Measurements from ENCODE around the gene GRID1.
"Not testable (repeated sequence)": the region's sequence is repeated elsewhere in the genome, so short reads cannot be mapped to it uniquely, and the experiment has no call there.

GRID1 gene

GRCh38 chr10:86055928-86056327 is 310.7 kb downstream of the GRID1 start:
- DNase-seq: no peak

GRCh38 chr10:86053675-86054074 is 312.9 kb downstream of the GRID1 start:
- no peak for DNase-seq

- no peak for DNase-seq
Observed at GRCh38 chr10:86051586-86051985, 315.0 kb downstream of the GRID1 start.

- DNase-seq: no peak
Observed at GRCh38 chr10:86049442-86049841, 317.2 kb downstream of the GRID1 start.

- no peak for DNase-seq
Observed at GRCh38 chr10:86048973-86049372, 317.6 kb downstream of the GRID1 start.

- no peak for DNase-seq
Observed at GRCh38 chr10:86048571-86048970, 318.0 kb downstream of the GRID1 start.

- DNase-seq: no peak
Observed at GRCh38 chr10:86047588-86047987, 319.0 kb downstream of the GRID1 start.

GRCh38 chr10:86046845-86047460 is 319.6 kb downstream of the GRID1 start:
- no peak for DNase-seq

- DNase-seq: no peak
Observed at GRCh38 chr10:86045896-86046295, 320.7 kb downstream of the GRID1 start.

GRCh38 chr10:86044029-86044428 is 322.6 kb downstream of the GRID1 start:
- DNase-seq: no peak

- no peak for DNase-seq
Observed at GRCh38 chr10:86043236-86043635, 323.4 kb downstream of the GRID1 start.

GRCh38 chr10:86042161-86042560 is 324.4 kb downstream of the GRID1 start:
- DNase-seq: no peak

- no peak for DNase-seq
Observed at GRCh38 chr10:86041116-86041515, 325.5 kb downstream of the GRID1 start.

GRCh38 chr10:86038371-86038770 is 328.2 kb downstream of the GRID1 start:
- no peak for DNase-seq

GRCh38 chr10:86037096-86037495 is 329.5 kb downstream of the GRID1 start:
- no peak for DNase-seq

- DNase-seq: no peak
Observed at GRCh38 chr10:86036544-86036831, 330.1 kb downstream of the GRID1 start.

GRCh38 chr10:86035791-86036543 is 330.6 kb downstream of the GRID1 start:
- DNase-seq: no peak

- no peak for DNase-seq
Observed at GRCh38 chr10:86034710-86035109, 331.9 kb downstream of the GRID1 start.

- no peak for DNase-seq
Observed at GRCh38 chr10:86033581-86033980, 333.0 kb downstream of the GRID1 start.

- not testable (repeated sequence) for DNase-seq
Observed at GRCh38 chr10:86032087-86032486, 334.5 kb downstream of the GRID1 start.

- no peak for DNase-seq
Observed at GRCh38 chr10:86030312-86030711, 336.3 kb downstream of the GRID1 start.

- no peak for DNase-seq
Observed at GRCh38 chr10:86027346-86027745, 339.2 kb downstream of the GRID1 start.

- DNase-seq: no peak
Observed at GRCh38 chr10:86025509-86025908, 341.1 kb downstream of the GRID1 start.

- no peak for DNase-seq
Observed at GRCh38 chr10:86024281-86025041, 342.1 kb downstream of the GRID1 start.

All from hematopoietic multipotent progenitor cell treated with erythropoietin and hydrocortisone succinate and interleukin-3 and kit ligand, for 8 days (in vitro differentiated cells).